Measurements from ENCODE around the gene MS4A15. TPM values are rescaled to one million over a fixed set of nuclear protein-coding genes. Genes with fewer than 3 reads are reported as not detected.
"Not testable (repeated sequence)": the region's sequence is repeated elsewhere in the genome, so short reads cannot be mapped to it uniquely, and the experiment has no call there.

The MS4A15 gene, protein sequence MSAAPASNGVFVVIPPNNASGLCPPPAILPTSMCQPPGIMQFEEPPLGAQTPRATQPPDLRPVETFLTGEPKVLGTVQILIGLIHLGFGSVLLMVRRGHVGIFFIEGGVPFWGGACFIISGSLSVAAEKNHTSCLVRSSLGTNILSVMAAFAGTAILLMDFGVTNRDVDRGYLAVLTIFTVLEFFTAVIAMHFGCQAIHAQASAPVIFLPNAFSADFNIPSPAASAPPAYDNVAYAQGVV
- polyA plus RNA-seq (ENCODE audit: insufficient read length in 12 of 12), result not detected
- long read RNA-seq, donor 1, result 0 reads
- long read RNA-seq, donor 2, result 0 reads
- long read RNA-seq, donor 3, result 0 reads
- long read RNA-seq, donor 4, result 0 reads
- long read RNA-seq, donor 5, result 0 reads
- long read RNA-seq, donor 6, result 0 reads
- long read RNA-seq, donor 7, result 0 reads
- long read RNA-seq, donor 8, result 0 reads
- long read RNA-seq, donor 9, result 0 reads
- long read RNA-seq, donor 10, result 0 reads
- long read RNA-seq, donor 11, result 0 reads

- DNase-seq, result no peak
These were observed at the start of gene MS4A15 for GRCh38 chr11:60756307-60757032. Gene MS4A15 (plus strand): TSS chr11:60756867. CDS start chr11:60763734, 6,867 bp downstream.

DNA sequence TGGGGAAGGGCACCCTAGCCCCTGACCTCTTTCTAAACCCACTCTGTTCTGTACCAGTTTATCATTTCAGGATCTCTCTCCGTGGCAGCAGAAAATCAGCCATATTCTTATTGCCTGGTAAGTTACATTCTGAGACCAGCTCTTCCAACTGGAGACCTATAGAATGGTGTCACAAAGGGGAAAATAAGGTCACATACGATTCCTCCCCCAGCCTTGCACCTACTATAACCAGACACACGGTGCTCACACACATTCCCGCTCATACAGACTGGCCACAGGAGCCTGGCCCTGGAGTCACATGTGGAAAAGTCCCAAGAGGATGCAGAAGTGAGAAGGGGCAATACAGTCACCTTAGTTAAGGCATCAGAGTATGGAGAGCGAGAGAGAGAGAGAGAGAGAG lies 49.7 kb upstream of the MS4A15 start:
- no peak for DNase-seq

GRCh38 chr11:60710482-60710881 lies 46.2 kb upstream of the MS4A15 start:
- DNase-seq, result no peak

DNA sequence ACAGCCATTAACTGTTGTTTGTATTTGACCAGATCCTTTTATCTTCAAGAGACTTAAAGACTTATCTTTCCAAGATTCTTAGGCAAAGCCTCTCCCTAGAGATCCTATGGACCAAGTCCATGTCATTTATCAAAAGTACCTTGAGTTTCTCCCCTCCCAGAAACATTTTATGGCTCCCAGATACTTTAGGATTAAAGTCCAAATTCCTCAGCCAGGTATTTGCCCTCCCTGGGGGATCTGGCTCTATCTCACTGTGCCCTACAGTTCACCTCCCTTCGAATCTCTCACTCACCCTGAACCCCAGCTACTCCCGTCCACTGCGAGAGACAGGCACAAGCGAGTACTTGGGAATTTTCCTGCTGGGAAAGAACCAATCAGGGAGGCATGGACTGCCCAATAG lies 45.4 kb upstream of the MS4A15 start:
- DNase-seq, result no peak

- not testable (repeated sequence) for DNase-seq
These were observed 43.2 kb upstream of the MS4A15 start for GRCh38 chr11:60713423-60713822.

DNA sequence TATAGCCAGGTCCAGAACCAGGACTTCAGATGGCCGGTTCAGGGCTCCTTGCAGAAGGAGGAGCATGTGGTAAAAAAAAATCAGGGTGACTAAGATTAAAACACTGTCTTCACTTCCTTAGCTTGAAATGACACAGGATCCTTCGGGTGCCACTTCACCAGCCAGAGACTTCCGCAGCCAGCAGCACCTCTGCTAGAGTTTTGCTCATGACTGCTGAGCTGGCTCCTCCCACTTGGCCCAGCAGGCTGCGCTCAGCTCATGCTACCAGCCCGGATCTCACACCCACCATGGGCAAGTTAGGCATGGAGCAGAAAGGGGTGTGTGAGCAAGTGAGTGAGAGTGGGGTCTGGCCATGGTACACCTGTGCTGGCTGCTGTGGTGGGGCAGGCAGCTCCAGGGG lies 38.7 kb upstream of the MS4A15 start:
- DNase-seq, result no peak

- no peak for DNase-seq
These were observed 37.9 kb upstream of the MS4A15 start for GRCh38 chr11:60718524-60719316.

DNA sequence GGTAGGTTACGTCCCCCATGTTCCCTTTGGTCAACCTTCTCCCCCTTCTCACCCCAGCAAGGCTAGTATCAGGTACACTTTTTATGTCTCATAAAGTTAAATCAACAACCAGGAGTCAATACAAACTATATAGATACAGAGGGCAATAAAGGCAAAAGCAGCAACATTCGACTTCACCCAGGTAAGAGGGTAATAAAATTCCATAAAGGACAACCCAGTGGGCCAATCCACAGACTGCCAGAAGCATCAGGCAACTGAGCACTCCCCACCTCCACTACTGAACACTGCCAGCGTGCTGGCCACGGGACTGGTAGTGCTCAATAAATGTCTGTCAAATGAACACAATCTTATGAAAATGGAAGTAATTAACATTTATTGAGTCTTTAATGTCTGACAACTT lies 37.3 kb upstream of the MS4A15 start:
- DNase-seq, result no peak

DNA sequence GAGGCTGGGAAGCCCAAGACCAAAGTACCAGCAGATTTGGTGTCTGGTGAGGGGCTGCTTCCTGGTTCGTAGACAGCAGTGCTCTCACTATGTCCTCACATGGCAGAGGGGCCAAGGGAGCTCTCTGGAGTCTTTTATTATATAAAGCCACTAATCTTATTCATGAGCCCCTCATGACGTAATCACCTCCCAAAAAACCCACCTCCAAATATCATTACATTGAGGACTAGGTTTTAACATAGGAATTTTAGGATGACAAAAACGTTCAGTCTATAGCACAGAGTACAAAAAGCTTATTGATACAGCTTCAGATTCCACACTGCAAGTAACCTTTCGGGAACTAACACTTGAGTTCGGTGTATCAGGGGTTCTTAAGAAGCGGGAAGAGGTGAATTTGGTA lies 36.2 kb upstream of the MS4A15 start:
- no peak for DNase-seq

GRCh38 chr11:60724420-60724819 lies 32.2 kb upstream of the MS4A15 start, which contains the start of gene MS4A18:
Gene MS4A18 (plus strand): TSS chr11:60724720.
- DNase-seq, result no peak

DNA sequence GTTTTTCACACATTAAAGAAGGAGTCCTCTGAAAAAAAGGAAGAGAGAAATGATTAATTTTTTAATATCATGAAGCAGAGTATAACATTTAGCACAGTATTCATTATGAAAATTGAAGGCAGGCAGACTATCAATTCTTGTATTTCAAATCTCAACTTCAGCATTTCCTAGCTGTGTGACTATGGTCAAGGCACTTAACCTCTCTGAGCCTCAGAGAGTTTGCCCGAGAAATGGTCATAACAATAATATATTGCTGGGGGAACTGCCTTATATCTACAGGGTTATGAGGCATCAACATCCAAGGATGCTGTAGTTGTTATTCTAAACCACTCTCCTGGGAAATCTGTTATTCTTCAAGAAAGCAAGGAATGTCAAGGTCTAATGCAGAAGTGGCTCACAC lies 31.1 kb upstream of the MS4A15 start:
- no peak for DNase-seq

- no peak for DNase-seq
These were observed 25.1 kb upstream of the MS4A15 start for GRCh38 chr11:60731586-60731985.

GRCh38 chr11:60734279-60734678 lies 22.4 kb upstream of the MS4A15 start:
- DNase-seq, result no peak

GRCh38 chr11:60739114-60739513 lies 17.6 kb upstream of the MS4A15 start:
- no peak for DNase-seq

DNA sequence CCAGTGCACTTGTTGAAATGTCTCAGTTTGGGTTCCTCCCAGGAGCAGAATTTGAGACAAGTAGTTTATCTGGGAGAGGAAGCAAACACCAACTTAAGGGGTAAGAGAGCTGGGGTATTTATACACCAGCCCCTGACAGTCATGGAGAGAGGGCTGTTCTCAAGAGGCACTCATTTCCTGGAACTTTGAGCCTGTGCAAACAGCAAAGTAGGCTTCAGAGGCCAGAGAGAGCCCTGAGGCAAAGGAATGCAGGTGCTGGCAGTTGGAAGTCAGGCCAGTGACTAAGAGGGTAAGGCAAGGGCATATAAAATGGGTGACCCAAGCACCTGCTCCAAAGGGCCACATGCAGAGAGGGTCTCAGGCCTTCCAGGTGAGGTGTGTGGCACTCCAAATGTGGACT lies 16.1 kb upstream of the MS4A15 start:
- DNase-seq, result no peak

DNA sequence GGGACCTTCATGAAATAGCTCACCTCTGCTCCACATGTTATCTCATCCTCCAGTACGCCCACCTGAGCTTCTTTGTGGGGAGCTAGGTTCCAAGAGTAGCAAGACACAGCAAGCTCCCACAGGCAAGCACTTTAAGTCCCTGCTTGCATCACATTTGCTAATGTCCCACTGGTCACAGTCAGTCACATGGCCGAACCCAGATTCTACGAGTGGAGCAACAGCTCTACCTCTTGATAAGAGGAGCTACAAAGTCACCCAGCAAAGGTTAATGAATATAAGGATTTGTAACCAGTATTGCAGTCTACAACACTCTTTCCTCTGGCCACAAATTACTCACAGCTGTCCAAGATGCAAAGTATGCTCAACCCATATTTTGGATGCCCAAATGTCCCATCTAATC lies 15.2 kb upstream of the MS4A15 start:
- no peak for DNase-seq

DNA sequence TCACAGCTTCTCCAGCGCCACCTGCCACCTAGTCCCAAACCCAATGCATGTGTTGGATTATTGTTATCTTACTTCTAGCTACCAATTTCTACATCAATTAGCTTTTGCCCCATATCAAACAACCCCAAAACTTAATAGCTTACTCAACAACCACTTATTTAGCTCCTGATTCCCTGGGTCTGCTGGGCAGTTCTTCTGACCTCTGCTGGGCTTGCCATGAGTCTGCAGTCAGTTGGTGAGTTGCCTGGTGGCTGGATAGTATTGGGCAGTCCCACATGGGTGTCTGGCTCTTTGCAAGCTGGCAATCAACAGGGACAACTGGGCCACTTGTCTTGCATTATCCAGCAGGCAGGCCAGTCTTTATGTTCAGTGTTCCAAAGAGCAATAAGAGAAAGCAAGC lies 13.6 kb upstream of the MS4A15 start:
- DNase-seq, result no peak

- no peak for DNase-seq
These were observed 12.6 kb upstream of the MS4A15 start for GRCh38 chr11:60744114-60744513.

- no peak for DNase-seq
These were observed 9.3 kb upstream of the MS4A15 start for GRCh38 chr11:60747359-60747873.

DNA sequence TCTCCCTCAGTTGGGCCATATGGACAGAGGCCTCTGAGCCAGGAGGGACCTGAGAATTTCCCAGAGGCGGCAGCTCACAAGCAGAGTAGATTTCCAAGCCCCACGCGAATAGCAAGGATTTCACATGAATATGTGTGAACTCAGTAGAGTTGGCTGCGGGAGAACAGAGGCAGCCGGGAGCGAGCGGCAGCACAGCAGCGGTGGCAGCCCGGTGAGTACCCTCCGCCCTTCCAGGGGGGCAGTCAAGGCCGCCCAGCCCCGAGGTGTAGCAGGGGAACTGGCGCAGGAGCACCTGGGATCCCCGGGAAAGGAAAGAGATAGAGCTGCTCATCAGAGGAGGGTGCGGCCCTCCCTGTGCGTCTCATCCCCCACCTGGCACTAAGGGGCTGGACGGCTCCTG lies 8.4 kb upstream of the MS4A15 start:
- no peak for DNase-seq

GRCh38 chr11:60748821-60749220 lies 7.8 kb upstream of the MS4A15 start:
- no peak for DNase-seq

GRCh38 chr11:60750911-60751310 lies 5.8 kb upstream of the MS4A15 start:
- DNase-seq, result no peak
